SU-DHL-6 (cell line): ENCODE measurements around the gene CP.

Source experiments
- EZH2phosphoT487 ChIP-seq: fragments of 200-600 bp; sonication (generic), shearing (Covaris generic); conservative IDR thresholded peaks from 2 replicates; pipeline ENCODE4 v1.6.1; 2018; ENCODE audit warnings: mild to moderate bottlenecking, antibody characterized with exemption, low read length, moderate library complexity, mixed read lengths
- TF ChIP-seq, protein P1 (sequence below): fragments of 200-600 bp; sonication (generic); IDR thresholded peaks from one replicate; pipeline ENCODE4 v1.5.1; 2017; ENCODE audit warnings: antibody characterized with exemption, mild to moderate bottlenecking, low read length, moderate library complexity; ENCODE audit not compliant: insufficient read depth, poor library complexity, severe bottlenecking

DNA sequence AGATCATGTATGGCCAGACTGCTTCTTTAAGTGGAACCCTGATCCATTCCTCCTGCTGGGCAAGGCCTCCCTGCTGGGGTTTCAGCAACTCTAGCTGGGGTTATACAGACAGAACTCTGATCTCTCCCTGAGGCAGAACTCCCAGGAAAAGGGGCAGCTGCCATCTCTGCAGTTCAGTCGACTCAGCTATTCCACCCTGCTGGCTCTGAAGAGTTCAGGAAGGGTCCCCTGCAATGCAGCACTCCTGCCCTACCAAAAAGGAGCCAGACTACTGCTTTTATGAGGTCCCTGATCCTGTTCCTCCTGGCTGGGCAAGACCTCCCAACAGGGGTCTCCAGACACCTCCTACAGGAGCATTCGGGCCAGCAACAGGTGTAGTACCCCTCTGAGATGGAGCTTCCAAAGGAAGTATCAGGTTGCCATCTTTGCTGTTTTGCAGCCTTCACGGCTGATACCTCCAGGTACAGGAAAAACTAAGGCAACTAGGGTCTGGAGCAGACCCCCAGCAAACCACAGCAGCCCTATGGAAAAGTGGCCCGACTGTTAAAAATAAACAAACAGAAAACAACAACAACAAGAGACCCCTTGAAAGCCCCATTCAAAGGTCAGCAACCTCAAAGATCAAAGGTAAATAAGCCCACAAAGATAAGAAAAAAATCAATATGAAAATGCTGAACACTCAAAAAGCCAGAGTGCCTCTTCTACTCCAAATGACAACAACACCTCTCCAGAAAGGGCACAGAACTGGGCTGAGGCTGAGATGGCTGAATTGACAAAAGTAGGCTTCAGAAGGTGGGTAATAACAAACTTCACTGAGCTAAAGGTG, 14.2 kb upstream of the CP start:
- TF ChIP-seq, protein P1, sequence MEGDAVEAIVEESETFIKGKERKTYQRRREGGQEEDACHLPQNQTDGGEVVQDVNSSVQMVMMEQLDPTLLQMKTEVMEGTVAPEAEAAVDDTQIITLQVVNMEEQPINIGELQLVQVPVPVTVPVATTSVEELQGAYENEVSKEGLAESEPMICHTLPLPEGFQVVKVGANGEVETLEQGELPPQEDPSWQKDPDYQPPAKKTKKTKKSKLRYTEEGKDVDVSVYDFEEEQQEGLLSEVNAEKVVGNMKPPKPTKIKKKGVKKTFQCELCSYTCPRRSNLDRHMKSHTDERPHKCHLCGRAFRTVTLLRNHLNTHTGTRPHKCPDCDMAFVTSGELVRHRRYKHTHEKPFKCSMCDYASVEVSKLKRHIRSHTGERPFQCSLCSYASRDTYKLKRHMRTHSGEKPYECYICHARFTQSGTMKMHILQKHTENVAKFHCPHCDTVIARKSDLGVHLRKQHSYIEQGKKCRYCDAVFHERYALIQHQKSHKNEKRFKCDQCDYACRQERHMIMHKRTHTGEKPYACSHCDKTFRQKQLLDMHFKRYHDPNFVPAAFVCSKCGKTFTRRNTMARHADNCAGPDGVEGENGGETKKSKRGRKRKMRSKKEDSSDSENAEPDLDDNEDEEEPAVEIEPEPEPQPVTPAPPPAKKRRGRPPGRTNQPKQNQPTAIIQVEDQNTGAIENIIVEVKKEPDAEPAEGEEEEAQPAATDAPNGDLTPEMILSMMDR, result no peak
- no peak for TF ChIP-seq EZH2phosphoT487
